Uterus (tissue), 4 donors: ENCODE measurements around the gene HMMR. TPM values are rescaled to one million over a fixed set of nuclear protein-coding genes. Genes with fewer than 3 reads are reported as not detected.

Experiments
- DNase-seq, 2 donors: peaks; one replicate each; pipeline ENCODE4 v3.0.0-alpha.2; 2019 to 2020
- H3K27ac ChIP-seq, 2 donors: fragments of 200-600 bp; sonication (generic); 1 replicate in 1 of 2; 2 replicates in 1 of 2; pipeline ENCODE4 v1.5.1; 2016 to 2018
- H3K27me3 ChIP-seq, 2 donors: fragments of 200-600 bp; sonication (generic); one replicate each; pipeline ENCODE4 v1.5.1; 2018 to 2019; ENCODE audit warnings: control low read depth in 1 of 2
- H3K36me3 ChIP-seq, 2 donors: fragments of 200-600 bp; sonication (generic); one replicate each; pipeline ENCODE4 v1.5.1; 2019; ENCODE audit warnings: control low read depth in 1 of 2
- H3K4me1 ChIP-seq, 2 donors: fragments of 200-600 bp; sonication (generic); one replicate each; pipeline ENCODE4 v1.5.1; 2018 to 2019; ENCODE audit warnings: control low read depth in 1 of 2
- H3K4me3 ChIP-seq, 2 donors: fragments of 200-600 bp; sonication (generic); 1 replicate in 1 of 2; 2 replicates in 1 of 2; pipeline ENCODE4 v1.5.1; 2018 to 2019; ENCODE audit warnings: mild to moderate bottlenecking in 1 of 2
- H3K9me3 ChIP-seq, 2 donors: fragments of 200-600 bp; sonication (generic); one replicate each; pipeline ENCODE4 v1.5.1; 2019; ENCODE audit warnings: control low read depth in 1 of 2
- POLR2A ChIP-seq, 2 donors: fragments of 450-650 bp; IDR thresholded peaks; one replicate each; pipeline ENCODE4 v1.6.1; 2016; ENCODE audit warnings: antibody characterized with exemption in 2 of 2, mild to moderate bottlenecking in 1 of 2, moderate library complexity in 1 of 2
- intact Hi-C: fragments of 100-400 bp; cut with DNase I; formaldehyde crosslinking; loops from one replicate; pipeline ENCODE4 v1.15.1; 2023; ENCODE audit warnings: low total_unique reads
- total RNA-seq, 4 donors: library from RNA; depleted of rRNA in 3 of 4; stranded (reverse); fragments of >200 nt in 3 of 4; gene quantifications; one replicate each; pipeline versions ENCODE4 v1.1.0 to v1.2.4, GENCODE V29; 2014 to 2023
- TF ChIP-seq, protein P1 (sequence below), 4 experiments: fragments of 200-600 bp in 2 of 4; fragments of 450-650 bp in 2 of 4; sonication (generic) in 2 of 4; IDR thresholded peaks; one replicate each; pipeline ENCODE4 v1.5.1; 2016 to 2019; ENCODE audit warnings: antibody characterized with exemption in 4 of 4, mild to moderate bottlenecking in 2 of 4, moderate library complexity in 1 of 4
- donor health status: DM: yes; HTN: yes; CAD: no.

Gene HMMR
- total RNA-seq, 4 donors from 2014 or later, result 13.8 TPM; not detected in 3

DNA sequence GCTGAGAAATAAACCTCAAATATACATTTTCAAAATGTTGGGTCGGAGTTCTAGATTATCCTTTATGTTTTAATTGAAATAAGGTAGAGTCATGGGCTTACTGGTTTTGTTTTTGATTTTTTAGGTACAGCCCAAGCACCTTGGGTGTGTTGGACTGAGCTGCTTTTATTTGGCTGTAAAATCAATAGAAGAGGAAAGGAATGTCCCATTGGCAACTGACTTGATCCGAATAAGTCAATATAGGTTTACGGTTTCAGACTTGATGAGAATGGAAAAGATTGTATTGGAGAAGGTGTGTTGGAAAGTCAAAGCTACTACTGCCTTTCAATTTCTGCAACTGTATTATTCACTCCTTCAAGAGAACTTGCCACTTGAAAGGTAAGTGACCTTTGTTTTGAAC lies 19.5 kb upstream of the HMMR start:
- H3K9me3 ChIP-seq, result no peaks in the 10 kb centered on the region
- no peaks in the 10 kb centered on the region for H3K27me3 ChIP-seq
- intact Hi-C loops, result no loop called here
- TF ChIP-seq POLR2A (IDR thresholded peaks at IDR 0.05), result no peak
- TF ChIP-seq, protein P1, sequence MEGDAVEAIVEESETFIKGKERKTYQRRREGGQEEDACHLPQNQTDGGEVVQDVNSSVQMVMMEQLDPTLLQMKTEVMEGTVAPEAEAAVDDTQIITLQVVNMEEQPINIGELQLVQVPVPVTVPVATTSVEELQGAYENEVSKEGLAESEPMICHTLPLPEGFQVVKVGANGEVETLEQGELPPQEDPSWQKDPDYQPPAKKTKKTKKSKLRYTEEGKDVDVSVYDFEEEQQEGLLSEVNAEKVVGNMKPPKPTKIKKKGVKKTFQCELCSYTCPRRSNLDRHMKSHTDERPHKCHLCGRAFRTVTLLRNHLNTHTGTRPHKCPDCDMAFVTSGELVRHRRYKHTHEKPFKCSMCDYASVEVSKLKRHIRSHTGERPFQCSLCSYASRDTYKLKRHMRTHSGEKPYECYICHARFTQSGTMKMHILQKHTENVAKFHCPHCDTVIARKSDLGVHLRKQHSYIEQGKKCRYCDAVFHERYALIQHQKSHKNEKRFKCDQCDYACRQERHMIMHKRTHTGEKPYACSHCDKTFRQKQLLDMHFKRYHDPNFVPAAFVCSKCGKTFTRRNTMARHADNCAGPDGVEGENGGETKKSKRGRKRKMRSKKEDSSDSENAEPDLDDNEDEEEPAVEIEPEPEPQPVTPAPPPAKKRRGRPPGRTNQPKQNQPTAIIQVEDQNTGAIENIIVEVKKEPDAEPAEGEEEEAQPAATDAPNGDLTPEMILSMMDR (IDR thresholded peaks at IDR 0.05), result no peak
- H3K36me3 ChIP-seq, result no peaks in the 10 kb centered on the region
- no peak overlapping the region for H3K4me3 ChIP-seq
- DNase-seq, result no peak
- peaks cover 0 to 4% of the 10 kb centered on the region in 2 donors for H3K4me1 ChIP-seq
- no peak overlapping the region for H3K27ac ChIP-seq

GRCh38 chr5:163444526-163444925 lies 15.9 kb upstream of the HMMR start:
- H3K4me3 ChIP-seq, result no peak overlapping the region
- no peaks in the 10 kb centered on the region for H3K9me3 ChIP-seq
- H3K36me3 ChIP-seq, result no peaks in the 10 kb centered on the region
- H3K27ac ChIP-seq, result no peak overlapping the region
- TF ChIP-seq, protein P1 (IDR thresholded peaks at IDR 0.05), result no peak
- no peak for TF ChIP-seq POLR2A (IDR thresholded peaks at IDR 0.05)
- no peaks in the 10 kb centered on the region for H3K27me3 ChIP-seq
- intact Hi-C loops, result no loop called here
- H3K4me1 ChIP-seq, result no peaks in the 10 kb centered on the region
- DNase-seq, result no peak

GRCh38 chr5:163445345-163445744 lies 15.1 kb upstream of the HMMR start:
- Histone ChIP-seq H3K4me3 (no peak overlapping the region), H3K4me1 (no peaks in the 10 kb centered on the region), H3K27ac (no peak overlapping the region), H3K9me3 (no peaks in the 10 kb centered on the region), H3K36me3 (no peaks in the 10 kb centered on the region), H3K27me3 (no peaks in the 10 kb centered on the region)
- intact Hi-C loops, result no loop called here
- TF ChIP-seq, protein P1 (IDR thresholded peaks at IDR 0.05), result no peak
- TF ChIP-seq POLR2A (IDR thresholded peaks at IDR 0.05), result no peak
- no peak for DNase-seq

GRCh38 chr5:163447191-163447590 lies 13.2 kb upstream of the HMMR start:
- H3K27me3 ChIP-seq, result no peaks in the 10 kb centered on the region
- no peak for DNase-seq
- intact Hi-C loops, result no loop called here
- no peak overlapping the region for H3K27ac ChIP-seq
- H3K4me3 ChIP-seq, result no peak overlapping the region
- H3K9me3 ChIP-seq, result no peaks in the 10 kb centered on the region
- no peak for TF ChIP-seq POLR2A (IDR thresholded peaks at IDR 0.05)
- TF ChIP-seq, protein P1 (IDR thresholded peaks at IDR 0.05), result no peak
- H3K36me3 ChIP-seq, result no peaks in the 10 kb centered on the region
- no peaks in the 10 kb centered on the region for H3K4me1 ChIP-seq

GRCh38 chr5:163447875-163448274 lies 12.6 kb upstream of the HMMR start:
- H3K4me1 ChIP-seq, result no peaks in the 10 kb centered on the region
- H3K9me3 ChIP-seq, result no peaks in the 10 kb centered on the region
- no peak for TF ChIP-seq POLR2A (IDR thresholded peaks at IDR 0.05)
- TF ChIP-seq, protein P1 (IDR thresholded peaks at IDR 0.05), result no peak
- DNase-seq, result no peak
- H3K27me3 ChIP-seq, result no peaks in the 10 kb centered on the region
- H3K36me3 ChIP-seq, result no peaks in the 10 kb centered on the region
- intact Hi-C loops, result no loop called here
- H3K4me3 ChIP-seq, result no peak overlapping the region
- no peak overlapping the region for H3K27ac ChIP-seq
